Stimulated activated CD4-positive, alpha-beta T cell treated with anti-CD3 and anti-CD28 coated beads, Interleukin-4, amount 100 ng/mL, for 4 hours (primary cell): Measurements from ENCODE around the gene UPF3A.
"Not testable (repeated sequence)": the region's sequence is repeated elsewhere in the genome, so short reads cannot be mapped to it uniquely, and the experiment has no call there.

Experiments used
- DNase-seq, 2 experiments: peaks; one replicate each; pipeline ENCODE4 v3.0.0-alpha.2; 2020

Gene UPF3A, protein sequence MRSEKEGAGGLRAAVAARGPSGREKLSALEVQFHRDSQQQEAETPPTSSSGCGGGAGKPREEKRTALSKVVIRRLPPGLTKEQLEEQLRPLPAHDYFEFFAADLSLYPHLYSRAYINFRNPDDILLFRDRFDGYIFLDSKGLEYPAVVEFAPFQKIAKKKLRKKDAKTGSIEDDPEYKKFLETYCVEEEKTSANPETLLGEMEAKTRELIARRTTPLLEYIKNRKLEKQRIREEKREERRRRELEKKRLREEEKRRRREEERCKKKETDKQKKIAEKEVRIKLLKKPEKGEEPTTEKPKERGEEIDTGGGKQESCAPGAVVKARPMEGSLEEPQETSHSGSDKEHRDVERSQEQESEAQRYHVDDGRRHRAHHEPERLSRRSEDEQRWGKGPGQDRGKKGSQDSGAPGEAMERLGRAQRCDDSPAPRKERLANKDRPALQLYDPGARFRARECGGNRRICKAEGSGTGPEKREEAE

DNA sequence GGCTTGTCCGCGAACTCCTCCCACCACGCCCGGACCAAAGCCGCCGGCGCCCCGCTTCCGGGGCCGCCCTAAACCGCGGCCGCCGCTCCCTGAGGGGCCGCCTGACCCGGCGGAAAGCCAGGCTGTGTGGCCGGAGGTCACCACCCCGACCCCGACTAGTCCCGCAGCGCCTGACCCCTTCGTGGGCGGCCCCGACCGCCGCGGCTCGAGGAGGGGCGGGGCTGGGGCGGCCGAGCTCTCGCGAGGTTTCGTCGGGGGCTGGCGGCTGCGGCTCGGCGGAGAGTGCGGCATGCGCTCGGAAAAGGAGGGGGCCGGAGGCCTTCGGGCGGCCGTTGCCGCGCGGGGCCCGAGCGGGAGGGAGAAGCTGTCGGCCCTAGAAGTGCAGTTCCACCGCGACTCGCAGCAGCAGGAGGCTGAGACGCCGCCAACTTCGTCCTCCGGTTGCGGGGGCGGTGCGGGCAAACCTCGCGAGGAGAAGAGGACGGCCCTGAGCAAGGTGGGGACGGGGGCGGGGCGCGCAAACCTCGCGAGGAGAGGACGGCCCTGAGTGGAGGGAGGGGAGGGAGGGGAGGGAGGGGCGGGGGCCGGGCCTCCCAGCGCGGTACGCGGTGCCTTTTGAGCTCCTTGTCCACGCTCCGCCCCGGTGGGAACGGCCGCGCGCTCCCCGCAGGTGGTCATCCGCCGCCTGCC, at the start of gene UPF3A:
TSS of gene UPF3A (plus strand) at position 251 of the 690 bp plus-strand sequence. CDS start at position 290, 39 bp downstream.
- peak; percentile 87 for DNase-seq

DNA sequence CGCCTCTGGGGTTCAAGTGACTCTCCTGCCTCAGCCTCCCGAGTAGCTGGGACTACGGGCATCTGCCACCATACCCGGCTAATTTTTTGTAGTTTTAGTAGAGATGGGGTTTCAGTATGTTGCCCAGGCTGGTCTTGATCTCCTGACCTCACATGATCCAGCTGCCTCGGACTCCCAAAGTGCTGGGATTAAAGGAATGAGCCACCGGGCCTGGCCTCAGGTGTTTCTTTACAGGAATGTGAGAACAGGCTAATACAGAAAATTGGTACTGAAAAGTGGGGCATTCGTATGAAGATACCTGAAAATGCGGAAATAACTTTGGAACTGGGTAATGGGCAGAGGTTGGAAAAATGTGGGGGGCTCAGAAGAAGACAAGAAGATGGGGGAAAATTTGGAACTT, 49.5 kb upstream of the UPF3A start:
- no peak for DNase-seq

DNA sequence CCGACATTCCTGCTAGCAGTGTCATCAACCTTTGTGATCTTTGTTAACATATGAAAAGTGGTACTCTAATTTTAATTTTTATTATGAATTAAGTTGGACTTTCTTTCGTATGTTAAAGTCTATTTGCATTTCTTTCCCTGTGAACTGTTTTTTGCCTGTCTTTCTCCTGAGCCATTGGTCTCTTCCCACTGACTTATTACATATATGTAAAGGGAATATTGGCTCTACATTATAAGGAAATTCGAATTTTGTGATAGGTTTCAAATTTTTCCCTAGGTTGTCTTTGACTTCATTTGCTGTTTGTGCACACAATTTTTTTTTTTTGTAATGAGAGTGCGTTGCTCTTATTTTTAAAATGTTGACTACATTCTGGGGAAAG, 47.1 kb upstream of the UPF3A start:
- no peak for DNase-seq

DNA sequence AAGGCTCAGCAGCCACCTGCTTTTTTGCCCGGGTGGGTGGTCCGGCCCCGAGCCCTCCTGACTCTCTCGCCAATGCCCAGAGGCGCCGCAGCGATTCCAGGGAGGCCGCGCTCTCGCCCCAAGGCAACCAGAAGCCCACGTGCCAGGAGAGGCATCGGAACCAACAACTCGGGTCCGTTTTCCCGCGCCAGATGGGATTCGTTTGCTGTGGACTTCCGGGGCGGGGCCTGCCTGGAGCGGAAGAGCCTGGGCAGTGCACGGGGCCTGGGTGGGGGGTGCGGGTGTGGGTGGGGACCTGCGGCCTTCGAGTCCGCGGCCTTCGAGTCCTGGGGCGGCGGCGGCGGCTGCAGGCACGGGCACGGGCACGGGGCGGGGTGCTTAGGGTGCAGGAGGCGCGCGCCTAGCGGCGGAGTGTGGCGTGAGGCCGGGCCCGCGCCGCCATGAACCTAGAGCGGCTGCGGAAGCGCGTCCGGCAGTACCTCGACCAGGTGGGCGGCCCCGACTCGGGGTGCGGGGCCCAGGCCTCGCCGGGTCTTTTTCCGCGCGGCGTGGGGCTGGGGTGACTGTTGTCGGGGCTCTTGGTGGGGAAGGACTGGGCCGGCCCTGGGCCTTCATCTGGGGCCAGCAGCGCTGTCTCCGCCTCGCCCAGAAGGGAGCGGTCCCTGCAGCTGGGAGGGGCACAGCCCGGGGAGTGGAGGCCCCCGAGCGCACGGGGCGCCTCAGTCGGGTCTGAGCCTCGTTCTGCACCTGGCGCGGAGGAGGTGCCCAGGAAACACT, 46.6 kb upstream of the UPF3A start, which contains the start of gene CDC16:
TSS of gene CDC16 (plus strand) at position 253 of the 777 bp plus-strand sequence. CDS start at position 441, 188 bp downstream.
- peak; percentile 85 to 92 for DNase-seq

DNA sequence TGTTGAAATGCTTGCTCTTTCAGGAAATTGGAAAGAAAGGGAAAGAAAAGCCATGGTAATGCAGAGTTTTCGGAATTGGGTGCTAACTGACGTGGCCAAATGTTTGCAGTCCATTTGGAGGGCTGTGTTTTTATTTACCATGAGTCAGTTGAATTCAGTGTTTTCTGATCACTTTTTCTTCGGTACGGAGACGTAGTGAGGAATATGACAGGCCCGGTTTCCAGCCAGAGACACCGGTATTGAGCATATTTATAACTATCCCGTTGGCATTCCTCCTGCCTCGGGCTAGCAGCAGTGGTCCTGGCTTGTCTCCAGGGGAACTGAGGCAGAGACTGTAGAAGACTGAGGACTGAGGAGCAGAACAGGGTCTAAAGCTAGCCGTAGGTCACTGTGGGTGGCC, 45.7 kb upstream of the UPF3A start:
- DNase-seq, result no peak

DNA sequence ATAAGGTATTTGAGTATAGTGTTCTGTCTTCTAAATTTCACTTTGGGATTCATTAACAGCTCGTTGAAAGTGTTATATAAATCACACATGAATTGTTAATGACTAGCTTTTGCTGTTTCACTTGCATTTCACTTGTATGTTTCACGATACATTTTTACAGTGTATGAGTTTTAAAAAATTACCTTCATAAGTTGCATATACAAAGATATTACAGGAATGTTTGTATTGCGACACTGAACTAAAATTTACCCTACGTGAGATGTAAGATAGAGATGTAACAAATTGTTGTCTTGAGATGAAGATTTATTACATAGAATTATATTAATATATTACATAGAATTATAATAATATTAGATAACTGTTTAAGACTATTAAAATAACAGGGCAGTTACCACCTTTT, 45.2 kb upstream of the UPF3A start:
- DNase-seq, result no peak

DNA sequence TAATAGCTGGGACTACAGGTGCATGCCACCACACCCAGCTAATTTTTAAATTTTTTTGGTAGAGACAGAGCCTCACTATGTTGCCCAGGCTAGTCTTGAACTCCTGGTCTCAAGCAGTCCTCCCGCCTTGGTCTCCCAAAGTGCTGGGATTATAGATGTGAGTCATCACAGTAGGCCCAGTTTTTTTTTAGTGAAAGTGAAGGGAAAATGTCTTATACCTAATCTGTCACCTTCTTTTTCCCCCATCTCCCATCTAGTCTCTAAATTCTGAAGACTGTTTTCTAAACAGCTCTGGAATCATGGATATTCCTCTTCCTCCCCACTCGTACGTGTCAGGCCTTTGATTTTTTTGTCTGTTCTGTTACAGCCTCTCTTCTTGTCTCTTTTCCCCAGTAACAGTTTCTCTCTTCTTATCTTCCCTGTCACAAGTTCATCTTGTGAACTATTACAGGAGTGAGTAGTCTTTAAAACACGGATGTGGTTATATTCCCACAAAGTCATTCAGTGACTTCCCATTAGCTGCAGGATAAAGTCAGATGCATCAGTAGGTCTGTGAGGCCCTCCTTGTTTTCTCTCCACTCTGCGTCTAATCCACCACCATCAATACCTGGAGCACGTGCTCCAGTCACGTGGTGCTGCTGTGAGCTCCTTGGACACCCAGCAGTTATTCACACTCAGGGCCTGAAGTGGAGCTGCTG, 43.8 kb upstream of the UPF3A start:
- DNase-seq, result no peak

DNA sequence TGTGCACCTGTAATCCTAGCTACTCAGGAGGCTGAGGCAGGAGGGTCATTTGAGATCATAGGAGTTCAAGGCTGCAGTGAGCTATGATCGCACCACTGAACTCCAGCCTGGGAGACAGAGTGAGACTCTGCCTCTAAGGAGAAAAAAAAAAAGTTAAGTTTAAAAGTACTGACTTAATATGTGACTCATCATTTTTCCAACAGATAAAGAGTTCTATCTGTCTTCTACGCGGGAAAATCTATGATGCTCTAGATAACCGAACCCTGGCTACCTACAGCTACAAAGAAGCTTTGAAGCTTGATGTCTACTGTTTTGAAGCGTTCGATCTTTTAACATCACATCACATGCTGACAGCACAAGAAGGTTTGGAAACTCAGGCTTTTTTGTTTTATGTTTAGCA, 39.5 kb upstream of the UPF3A start:
- DNase-seq, result no peak

DNA sequence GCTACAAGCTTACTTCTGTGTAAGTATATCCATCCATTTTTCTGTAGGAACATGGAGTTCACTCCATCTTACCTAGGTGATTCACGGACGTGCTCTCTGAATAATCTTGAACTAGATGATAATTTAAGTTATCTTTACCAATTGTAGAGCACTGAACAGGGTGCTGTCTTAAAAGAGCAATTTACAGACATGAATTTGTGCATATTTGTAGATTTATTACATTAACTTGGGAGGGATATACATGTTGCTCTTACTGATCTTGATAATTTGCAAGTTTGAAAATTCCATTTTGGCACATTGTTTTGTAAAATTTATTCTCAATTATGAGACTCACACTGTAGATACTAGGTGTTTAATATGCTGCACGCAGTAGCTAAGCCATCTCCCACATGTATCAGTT, 37.4 kb upstream of the UPF3A start:
- DNase-seq, result no peak

DNA sequence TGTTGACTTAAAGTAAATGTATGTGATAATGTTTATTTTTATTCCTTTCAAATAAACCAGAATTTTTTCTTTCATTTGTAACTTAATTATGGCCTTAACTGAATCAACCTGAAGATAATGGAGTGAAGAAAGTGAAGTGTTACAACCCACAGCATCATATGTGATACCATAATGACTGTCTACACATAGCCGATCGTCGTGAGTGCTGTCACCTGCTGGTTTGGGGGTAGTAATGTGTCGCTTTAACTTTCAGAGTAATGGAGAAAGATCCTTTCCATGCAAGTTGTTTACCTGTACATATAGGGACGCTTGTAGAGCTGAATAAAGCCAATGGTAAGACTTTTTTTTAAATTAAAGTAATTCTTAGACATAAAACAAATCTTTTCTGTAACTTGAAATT, 36.8 kb upstream of the UPF3A start:
- no peak for DNase-seq

DNA sequence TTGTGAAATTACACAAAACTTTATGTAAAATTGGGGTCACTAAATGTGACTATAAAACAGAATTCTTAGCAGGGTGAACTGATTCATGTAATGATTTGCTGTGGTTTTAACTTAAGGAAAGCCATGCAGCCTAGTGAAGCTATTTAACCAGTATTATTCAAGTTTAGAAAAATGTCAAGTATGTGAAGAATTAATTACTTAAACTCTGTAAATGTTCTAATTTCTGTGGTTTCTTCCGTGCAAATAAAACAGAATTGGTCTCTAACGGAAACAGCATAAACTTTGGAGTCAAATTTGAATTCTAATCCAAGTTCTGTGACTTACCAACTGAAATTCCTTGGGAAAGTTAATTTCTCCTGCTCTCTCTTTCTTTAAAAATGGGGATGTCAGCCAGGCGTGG, 33.4 kb upstream of the UPF3A start:
- no peak for DNase-seq

DNA sequence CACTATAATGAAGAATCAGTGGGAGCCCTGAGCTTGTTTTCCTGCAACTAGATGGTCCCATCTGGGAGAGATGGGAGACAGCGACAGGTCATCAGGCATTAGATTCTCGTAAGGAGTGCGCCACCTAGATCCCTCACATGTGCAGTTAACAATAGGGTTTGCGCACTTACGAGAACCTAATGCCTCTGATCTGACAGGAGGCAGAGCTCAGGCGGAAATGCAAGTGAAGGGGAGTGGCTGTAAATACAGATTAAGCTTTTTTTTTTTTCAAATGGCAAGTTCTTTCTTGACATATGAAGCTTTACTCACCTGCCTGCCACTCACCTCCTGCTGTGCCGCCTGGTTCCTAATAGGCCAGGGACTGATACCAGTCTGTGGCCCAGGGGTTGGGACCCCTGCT, 32.3 kb upstream of the UPF3A start:
- no peak for DNase-seq

DNA sequence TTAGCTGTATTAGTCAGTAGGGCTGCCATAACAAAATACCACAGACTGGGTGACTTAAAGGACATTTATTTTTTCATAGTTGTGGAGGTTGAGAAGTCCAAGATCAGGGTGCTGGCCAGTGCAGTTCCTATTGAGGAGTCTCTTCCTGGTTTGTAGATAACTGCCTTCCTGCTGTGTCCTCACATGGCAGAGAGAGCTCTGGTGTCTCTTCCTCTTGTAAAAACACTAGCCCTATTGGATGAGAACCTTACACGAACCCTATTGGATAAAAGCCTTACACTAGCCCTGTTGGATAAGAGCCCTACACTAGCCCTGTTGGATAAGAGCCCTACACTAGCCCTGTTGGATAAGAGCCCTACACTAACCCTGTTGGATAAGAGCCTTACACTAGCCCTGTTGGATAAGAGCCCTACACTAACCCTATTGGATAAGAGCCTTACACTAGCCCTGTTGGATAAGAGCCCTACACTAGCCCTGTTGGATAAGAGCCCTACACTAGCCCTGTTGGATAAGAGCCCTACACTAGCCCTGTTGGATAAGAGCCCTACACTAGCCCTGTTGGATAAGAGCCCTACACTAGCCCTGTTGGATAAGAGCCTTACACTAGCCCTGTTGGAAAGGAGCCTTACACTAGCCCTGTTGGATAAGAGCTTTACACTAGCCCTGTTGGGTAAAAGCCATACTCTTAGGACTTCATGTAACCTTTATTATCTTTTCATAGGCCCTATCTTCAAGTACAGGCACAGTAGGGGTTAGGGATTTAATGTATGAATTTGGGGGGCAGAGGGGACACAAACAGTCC, 29.6 kb upstream of the UPF3A start:
- DNase-seq, result not testable (repeated sequence)

DNA sequence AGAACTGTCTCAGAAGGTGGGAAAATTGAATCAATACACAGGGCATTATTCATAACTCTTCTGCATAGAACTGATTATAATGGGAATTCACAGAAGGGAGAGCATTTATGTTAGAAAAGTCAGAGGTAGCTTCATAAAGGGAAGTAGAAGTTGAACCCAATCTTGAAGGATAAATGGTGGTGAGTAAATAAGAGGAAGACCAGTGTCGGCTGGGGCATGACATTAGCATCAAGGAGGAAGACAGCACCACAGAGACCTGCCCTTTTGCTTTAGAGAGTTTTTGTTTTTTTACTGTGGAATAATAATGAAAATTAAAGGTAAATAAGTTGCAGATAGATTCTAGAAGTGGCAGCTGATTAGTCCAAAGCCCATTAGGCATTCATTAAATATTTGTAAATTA, 24.9 kb upstream of the UPF3A start:
- DNase-seq, result no peak

DNA sequence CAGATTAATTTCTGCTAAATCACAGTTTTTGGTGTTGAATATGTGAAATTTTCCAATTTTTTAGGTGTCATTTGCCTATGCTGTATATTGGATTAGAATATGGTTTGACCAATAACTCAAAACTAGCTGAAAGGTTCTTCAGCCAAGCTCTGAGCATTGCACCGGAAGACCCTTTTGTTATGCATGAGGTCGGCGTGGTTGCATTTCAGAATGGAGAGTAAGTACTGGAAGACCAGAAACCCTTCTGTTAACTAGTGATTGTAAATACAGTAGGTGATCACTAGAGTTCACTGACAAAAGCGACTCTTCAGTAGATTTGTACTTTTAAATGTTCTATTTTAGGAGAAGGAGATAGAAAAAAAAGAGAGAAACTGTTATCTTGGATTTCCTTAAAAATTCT, 24.4 kb upstream of the UPF3A start:
- no peak for DNase-seq

DNA sequence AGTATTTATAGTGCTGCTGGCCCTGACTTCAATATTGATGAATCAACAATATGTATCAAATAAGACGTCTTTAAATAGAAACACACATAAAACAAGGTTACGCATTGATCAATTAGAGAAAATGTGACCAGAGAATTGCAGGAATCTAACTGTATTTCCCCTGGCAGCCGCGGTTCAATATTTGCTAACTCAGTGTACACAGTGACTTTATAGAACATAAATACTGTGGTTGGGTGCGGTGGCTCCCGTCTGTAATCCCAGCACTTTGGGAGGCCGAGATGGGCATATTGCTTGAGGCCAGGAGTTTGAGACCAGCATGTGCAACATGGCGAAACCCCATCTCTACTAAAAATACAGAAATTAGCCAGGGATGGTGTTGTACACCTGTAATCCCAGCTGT, 22.8 kb upstream of the UPF3A start:
- DNase-seq, result no peak

DNA sequence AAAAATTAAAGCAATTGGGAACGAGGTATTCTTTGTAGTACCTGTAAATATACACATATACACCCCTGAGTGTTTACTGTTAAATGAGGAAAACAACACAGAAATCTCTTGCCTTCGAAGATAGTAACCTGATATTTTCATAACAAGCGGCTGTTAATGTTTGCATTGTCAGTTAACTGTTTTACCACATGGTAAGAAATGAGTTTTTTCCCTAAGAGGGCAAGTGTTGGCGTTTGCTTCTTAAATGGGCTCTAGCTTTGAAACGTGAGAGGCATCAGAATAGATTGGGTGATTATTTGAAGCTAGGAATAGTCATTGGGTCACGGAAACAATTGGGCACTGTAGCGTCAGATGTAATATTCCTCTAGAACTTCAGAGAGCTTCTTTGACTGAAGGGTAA, 22.0 kb upstream of the UPF3A start:
- no peak for DNase-seq

DNA sequence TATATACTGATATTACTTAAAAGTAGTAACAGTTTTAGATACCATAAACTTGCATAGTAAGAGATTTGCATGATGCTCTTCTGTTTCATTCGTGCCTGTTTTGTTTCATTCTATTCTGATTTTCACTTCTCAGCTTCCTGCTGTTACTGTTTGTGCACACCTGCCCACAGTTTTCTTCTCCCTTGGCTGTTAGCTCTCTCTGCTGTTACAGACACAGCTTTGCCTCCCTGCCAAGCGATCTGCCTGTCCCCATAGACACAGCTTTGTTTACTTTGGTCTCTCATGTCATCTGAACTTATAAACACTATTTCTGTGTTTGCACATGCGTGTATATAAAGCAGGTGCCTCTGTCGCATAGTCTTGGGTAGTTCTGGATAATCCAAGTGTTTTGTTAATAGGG, 21.4 kb upstream of the UPF3A start:
- no peak for DNase-seq

DNA sequence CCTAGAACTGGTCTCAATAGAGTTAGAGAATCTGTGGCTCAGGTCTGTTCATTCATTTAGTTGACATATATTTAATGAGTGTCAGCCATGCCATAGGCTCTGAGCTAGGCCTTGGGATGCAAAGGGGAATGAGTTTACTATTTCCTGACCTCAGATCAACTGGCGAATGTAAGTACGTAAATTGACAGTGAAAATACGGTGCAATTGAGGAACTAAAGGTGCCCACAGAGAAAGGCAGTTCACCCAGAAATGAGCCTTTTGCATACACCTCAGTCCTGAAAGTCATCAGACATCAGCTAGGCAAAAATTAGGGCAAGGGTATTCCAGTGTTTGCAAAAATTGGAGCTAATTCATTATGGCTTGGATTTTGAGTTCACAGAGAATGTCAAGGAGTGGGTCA, 20.6 kb upstream of the UPF3A start:
- no peak for DNase-seq

DNA sequence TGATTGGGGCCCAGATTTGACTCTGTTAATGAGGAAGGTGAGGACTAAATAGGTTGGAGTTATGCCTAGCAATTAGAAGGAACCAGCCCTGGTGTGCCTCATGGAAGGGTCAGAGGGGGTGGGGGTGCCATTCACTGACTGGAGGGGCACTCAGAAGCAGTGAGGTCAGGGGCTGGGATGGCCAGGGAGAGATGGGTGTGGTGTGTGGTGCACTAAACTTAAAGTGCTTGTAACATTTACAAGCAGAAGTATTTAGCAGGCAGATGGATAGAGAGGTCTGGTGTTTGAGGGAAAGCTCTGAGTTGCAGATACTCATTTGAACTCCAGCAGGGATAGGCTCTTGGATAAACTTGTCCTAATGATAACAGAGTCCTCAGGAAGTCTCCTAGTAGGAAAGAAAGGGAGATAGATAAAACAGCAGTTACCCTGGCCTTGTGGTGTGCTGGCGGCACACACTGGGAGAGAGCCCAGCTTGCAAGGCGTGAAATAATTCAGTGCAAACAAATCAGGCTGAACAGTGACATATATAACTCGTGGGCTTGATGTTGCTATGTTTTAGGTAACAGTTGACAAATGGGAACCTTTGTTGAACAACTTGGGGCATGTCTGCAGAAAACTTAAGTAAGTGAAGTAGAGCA, 20.0 kb upstream of the UPF3A start:
- no peak for DNase-seq

DNA sequence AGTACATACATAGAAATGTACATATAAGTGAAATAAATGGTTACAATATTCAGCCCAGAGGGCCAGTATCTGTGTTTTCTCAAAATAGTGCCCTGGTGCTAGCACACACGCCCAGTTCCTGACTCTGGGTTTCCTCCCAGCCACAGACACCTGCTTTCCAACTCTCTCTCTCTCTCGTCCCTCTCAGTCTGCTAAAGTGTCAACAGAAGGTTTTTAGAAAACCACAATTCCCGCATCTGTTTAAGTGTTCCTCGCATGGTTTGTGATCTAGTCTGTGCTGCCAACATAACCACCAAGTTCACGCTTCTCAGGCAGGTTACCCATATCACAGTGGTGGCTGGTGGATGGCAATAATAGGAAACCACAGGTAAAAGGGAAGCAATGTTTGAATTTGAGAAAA, 17.8 kb upstream of the UPF3A start:
- DNase-seq, result no peak

DNA sequence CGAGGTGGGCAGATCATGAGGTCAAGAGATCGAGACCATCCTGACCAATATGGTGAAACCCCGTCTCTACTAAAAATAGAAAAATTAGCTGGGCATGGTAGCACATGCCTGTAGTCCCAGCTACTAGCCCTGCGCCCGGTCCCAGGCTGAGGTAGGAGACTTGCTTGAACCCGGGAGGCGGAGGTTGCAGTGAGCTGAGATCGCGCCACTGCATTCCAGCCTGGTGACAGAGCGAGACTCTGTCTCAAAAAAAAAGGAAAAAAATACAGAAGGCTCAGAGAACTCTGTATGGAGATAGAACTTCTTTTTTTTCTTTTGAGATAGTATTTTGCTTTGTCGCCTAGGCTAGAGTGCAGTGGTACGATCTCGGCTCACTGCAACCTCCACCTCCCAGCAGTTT, 17.1 kb upstream of the UPF3A start:
- not testable (repeated sequence) for DNase-seq
